EL (cell line): ENCODE measurements around the gene OCEL1.

Experiments used
- DNase-seq: peaks from one replicate; pipeline ENCODE4 v3.0.0-alpha.2; 2016

Gene OCEL1

GRCh38 chr19:17240826-17241399, 14.9 kb downstream of the OCEL1 start:
- no peak for DNase-seq

GRCh38 chr19:17242431-17243208, 16.6 kb downstream of the OCEL1 start:
- DNase-seq: no peak

- DNase-seq: no peak
Measured at GRCh38 chr19:17243211-17243829, 17.3 kb downstream of the OCEL1 start.

GRCh38 chr19:17243830-17244617, 18.0 kb downstream of the OCEL1 start:
- peak; percentile 53 for DNase-seq

- DNase-seq: no peak
Measured at GRCh38 chr19:17244618-17245534, 18.9 kb downstream of the OCEL1 start.

- DNase-seq: no peak
Measured at GRCh38 chr19:17245535-17245984, 19.5 kb downstream of the OCEL1 start, which contains the start of gene NR2F6. Gene NR2F6 (minus strand): TSS chr19:17245919. CDS start chr19:17245220, 699 bp downstream.

- DNase-seq: peak; percentile 45
Measured at GRCh38 chr19:17246681-17247425, 20.8 kb downstream of the OCEL1 start.

- DNase-seq: no peak
Measured at GRCh38 chr19:17248011-17248776, 22.2 kb downstream of the OCEL1 start.

- no peak for DNase-seq
Measured at GRCh38 chr19:17249887-17250548, 24.0 kb downstream of the OCEL1 start.

GRCh38 chr19:17254636-17255035, 28.6 kb downstream of the OCEL1 start:
- DNase-seq: no peak

- no peak for DNase-seq
Measured at GRCh38 chr19:17255150-17255621, 29.2 kb downstream of the OCEL1 start.

- no peak for DNase-seq
Measured at GRCh38 chr19:17256130-17256529, 30.1 kb downstream of the OCEL1 start.

- peak; percentile 22 for DNase-seq
Measured at GRCh38 chr19:17259118-17259780, 33.2 kb downstream of the OCEL1 start.

- DNase-seq: no peak
Measured at GRCh38 chr19:17259934-17260333, 33.9 kb downstream of the OCEL1 start.

GRCh38 chr19:17260842-17261325, 34.9 kb downstream of the OCEL1 start:
- DNase-seq: peak; percentile 78

- no peak for DNase-seq
Measured at GRCh38 chr19:17262557-17262956, 36.5 kb downstream of the OCEL1 start.

- no peak for DNase-seq
Measured at GRCh38 chr19:17263712-17264640, 38.0 kb downstream of the OCEL1 start.

GRCh38 chr19:17264641-17264979, 38.6 kb downstream of the OCEL1 start, which contains the start of gene USHBP1:
Gene USHBP1 (minus strand): TSS chr19:17264745. CDS start chr19:17264299, 446 bp downstream.
- no peak for DNase-seq
